HG03354 (cell line): ENCODE data around the gene ITPRIP.

Source experiments
- ATAC-seq: cut with Tn5 transposase; IDR thresholded peaks from one replicate; pipeline ENCODE4 v1.9.1; 2021; ENCODE audit warnings: mild to moderate bottlenecking; ENCODE audit not compliant: unreplicated experiment, poor library complexity, severe bottlenecking

The ITPRIP gene

GRCh38 chr10:104262055-104262454 is 76.2 kb downstream of the ITPRIP start:
- ATAC-seq = no peak

GRCh38 chr10:104260775-104261115 is 77.5 kb downstream of the ITPRIP start:
- no peak for ATAC-seq

DNA sequence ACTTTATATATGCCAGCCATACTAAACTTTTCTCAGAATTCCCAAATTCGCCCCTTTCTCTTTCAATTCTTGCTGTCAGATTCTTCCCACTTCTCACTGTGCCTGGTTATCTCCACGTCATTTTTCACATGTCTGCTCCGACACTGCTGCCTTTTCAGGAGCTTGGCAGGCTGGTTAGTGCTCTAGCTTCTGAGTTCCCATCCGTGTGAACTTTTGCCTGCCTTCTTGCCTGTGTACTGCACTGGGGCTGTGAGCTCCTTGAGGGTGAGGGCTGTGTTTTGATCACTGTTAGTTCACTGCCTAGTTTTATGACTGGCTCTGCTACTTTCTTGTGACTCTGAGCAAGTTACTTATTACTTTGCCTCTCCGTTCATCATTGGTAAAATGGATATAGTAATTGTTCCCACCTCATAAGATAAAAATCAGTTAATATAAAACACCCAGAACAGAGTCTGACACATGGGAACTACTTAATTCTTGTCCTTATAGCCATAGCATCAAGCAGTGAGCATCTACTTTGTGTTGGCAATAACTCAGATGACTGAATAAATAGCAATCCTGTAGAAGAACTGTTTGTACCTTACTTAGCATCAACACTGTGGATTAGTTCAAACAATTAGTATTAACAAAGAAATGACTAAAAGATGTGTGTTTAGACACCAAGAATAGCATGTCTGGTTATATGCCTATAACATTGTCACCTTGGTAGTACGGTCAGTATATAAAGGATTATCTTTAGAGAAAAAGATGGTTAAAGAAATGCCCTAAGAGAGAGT is 78.1 kb downstream of the ITPRIP start:
- ATAC-seq = no peak
